GM19099 (cell line): ENCODE data around the gene LPAR5.

ENCODE experiments used
- POLR2A ChIP-seq: IDR thresholded peaks from 3 replicates; pipeline ENCODE4 v1.6.1; 2011; ENCODE audit warnings: low read depth; ENCODE audit not compliant: insufficient read length; ENCODE audit errors: extremely low read depth

LPAR5 gene

GRCh38 chr12:6646276-6647082, 10.7 kb upstream of the LPAR5 start:
- TF ChIP-seq POLR2A = no peak

DNA sequence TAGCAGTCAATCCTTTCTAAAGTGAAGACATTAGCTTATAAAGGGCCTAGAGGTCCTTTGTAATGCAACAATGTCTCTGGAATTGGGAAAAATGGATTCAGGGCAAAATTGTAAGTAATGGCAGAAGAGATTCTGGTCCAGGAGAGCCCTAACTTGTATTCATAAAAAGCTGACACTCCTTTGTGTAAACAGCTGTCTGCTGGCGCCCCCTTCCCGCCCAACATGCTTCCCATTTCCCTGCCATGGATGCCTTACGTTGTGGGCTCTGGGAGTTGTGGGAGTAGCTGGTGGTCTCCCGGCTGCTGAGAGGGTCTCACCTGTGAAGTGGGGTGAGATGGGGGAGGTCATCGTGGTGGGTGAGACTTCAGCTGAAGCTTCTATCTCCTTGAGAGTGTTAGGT, 9.1 kb upstream of the LPAR5 start:
- no peak for TF ChIP-seq POLR2A

DNA sequence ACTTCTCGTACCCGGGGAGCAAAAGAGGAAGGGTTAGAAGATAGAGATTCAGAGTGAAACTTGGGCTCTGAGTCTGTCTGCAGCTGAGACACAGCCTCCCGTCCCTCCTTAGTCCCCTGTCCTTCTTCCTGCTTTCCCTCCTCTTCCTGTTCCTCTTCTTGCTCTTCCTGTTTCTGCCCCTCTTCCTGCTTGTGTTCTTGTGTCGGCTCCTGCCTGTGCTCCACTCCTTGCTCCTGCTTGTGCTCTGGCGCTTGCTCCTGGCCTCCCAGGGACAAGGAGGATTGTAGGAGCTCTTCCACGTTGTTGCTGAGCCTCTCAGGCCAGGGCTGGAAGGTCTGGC, 8.5 kb upstream of the LPAR5 start:
- TF ChIP-seq POLR2A = no peak

DNA sequence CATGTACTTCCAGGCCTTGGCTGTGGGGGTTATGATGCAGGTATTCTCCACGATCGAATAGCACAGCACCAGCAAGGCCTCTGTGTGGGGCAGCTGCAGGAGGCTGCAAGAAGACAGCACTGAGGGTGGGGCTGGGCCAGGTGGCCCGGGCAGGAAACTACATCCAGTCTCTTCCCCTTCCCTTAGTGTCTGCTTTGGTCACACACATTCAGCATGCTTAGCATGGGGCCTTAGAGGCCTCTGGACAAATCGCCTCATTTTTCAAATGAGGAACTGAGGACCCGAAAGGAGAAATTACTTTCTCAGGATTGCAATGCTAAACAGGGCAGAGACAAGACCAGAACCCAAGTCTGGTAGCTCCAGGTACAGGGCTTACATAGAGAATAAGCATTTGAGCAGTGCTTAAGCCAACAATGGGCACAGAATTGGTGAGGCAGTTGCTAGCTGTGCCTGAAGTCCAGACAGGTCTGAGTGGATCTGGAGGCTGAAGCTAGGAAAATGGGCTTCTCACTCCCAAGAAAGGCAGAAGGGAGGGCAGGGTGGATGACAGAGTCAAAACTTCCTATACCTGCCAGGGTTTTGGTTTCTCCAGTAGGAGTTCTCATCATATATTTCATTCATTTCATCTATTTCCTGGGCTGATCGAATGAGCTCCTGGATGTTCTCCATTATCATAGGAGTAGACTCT, 8.0 kb upstream of the LPAR5 start:
- no peak for TF ChIP-seq POLR2A

- TF ChIP-seq POLR2A = no peak
These were observed 5.4 kb upstream of the LPAR5 start for GRCh38 chr12:6641131-6641530.

- TF ChIP-seq POLR2A = no peak
These were observed 4.7 kb upstream of the LPAR5 start for GRCh38 chr12:6640497-6640896.

- TF ChIP-seq POLR2A = no peak
These were observed 3.5 kb upstream of the LPAR5 start for GRCh38 chr12:6639151-6639801.

- TF ChIP-seq POLR2A = no peak
These were observed 2.5 kb upstream of the LPAR5 start for GRCh38 chr12:6638305-6638704.

GRCh38 chr12:6635375-6635855, 344 bp downstream of the LPAR5 start:
- no peak for TF ChIP-seq POLR2A

DNA sequence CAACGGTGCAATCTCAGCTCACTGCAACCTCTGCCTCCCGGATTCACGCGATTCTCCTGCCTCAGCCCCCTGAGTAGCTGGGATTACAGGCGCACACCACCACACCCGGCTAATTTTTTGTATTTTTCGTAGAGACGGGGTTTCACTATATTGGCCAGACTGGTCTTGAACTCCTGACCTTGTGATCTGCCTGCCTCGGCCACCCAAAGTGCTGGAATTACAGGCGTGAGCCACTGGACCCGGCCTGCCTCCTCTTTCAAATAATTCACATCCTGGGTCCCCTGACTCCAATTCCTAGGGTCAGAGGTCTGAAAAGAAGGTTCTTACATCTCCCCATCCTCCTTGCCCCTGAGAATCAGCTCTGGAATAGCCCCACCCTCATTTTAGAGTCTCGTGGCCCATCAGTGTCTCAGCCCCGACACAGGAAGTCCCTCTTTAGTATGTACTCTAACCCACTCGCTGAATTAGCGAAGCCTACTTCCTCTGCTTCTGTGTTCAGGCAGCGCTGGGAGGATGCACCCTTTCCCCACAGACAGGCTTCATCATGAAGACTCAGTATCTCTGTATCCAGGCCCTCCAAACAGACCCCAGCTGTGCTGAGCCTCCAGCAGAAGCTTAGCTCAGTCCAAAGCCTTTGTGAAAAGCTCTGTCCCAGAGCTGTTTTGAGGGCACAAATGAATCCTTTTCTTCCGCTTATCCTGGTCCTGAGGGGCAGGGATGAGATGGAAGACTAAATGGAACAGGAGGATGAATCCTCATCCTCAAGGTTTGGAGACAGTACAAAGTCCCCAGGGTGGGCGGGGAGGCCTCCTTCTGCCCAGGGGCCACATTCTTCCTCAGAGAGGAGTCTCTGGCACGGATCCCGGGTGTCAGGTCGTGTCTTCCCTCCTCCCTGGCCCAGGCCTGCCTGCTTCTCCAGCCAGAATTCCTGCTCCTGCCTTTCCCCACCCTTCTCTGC, 3.5 kb downstream of the LPAR5 start:
- peak; percentile 77 for TF ChIP-seq POLR2A

DNA sequence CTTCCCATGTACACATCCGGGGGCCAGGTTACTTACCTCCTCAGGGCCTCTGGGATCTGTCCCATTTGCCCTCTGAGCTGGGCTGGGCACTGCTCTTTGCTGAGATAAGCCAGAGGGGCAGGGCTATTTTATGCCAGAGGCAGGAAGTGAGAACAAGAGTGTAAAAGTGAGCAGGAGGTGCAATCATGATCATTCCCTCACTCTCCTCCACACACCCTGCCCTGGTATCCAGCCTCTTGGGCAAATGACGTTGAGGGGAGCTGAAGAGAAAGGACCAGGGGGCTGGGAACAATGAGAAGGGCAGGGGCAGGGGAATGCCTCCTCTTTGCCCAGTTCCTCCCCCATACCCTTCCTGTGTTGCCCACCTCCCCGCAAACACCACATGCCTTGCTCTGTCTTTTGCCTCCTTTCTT, 4.2 kb downstream of the LPAR5 start:
- TF ChIP-seq POLR2A = peak; percentile 38

- no peak for TF ChIP-seq POLR2A
These were observed 5.0 kb downstream of the LPAR5 start for GRCh38 chr12:6630736-6631135.

DNA sequence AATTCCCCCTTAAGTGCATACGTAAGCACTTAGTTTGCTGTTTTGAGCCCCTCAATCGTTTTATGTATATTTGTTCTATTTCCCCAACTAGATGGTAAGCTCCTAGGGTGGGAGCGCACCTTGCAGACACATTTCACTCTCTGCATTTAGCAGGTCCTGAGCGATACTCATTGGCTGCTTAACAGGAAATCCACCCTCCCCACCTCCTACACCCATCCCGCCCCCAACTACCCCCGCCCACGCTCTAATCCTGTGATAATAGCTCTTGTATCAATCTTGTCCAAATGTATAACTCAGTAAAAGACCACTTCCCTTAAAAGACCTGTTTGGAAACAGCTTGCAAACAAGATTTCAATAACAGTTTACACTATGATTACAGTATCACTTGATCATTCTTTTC, 8.1 kb downstream of the LPAR5 start:
- peak; percentile 29 for TF ChIP-seq POLR2A

GRCh38 chr12:6626654-6627283, 9.0 kb downstream of the LPAR5 start:
- TF ChIP-seq POLR2A = no peak
